ENCODE results near the gene PGRMC1.
"Not testable (repeated sequence)": the region's sequence is repeated elsewhere in the genome, so short reads cannot be mapped to it uniquely, and the experiment has no call there.

PGRMC1 gene

DNA sequence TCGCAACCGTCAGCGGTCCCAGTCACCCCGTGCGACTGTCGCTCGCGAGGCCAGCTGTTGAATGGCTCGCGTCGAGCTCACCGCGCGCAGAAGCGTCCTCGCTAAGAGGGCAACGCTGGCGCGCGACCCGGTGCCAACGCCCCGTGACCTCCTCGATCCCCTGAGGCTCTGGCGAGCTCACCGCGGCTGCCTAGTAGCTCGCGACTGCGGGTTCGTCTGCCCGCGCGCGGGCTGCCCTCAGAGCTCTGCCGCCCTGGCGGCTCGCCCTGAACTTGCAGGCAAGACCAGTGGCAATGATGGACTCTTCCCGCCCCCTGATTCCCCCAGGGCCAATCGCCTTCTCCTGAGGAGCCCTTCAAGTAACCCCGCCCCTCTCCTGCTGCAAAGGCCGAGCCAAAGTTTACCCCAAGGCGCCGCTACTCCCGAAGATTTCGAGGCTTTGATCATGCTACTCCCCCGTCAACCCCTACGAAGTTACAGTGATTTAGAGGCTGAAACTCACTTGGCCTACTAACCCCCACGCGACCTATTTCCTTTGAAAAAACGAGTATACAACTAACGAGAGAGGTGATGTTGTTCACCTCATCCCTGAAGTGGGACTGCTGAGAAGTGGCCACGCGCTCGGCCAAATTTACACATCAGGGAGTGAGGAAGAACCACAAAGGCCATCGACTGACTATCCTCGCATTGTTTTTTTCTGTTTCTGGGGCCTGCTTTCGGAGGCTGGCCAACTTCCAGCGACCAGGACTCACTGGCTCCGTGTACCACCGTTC is 37.5 kb downstream of the PGRMC1 start:
- no peak overlapping the region for H3K4me3 ChIP-seq (ENCODE audit: low read length)
- peak; percentile 74 for DNase-seq (ENCODE audit: low read depth)
- TF ChIP-seq, protein P1, sequence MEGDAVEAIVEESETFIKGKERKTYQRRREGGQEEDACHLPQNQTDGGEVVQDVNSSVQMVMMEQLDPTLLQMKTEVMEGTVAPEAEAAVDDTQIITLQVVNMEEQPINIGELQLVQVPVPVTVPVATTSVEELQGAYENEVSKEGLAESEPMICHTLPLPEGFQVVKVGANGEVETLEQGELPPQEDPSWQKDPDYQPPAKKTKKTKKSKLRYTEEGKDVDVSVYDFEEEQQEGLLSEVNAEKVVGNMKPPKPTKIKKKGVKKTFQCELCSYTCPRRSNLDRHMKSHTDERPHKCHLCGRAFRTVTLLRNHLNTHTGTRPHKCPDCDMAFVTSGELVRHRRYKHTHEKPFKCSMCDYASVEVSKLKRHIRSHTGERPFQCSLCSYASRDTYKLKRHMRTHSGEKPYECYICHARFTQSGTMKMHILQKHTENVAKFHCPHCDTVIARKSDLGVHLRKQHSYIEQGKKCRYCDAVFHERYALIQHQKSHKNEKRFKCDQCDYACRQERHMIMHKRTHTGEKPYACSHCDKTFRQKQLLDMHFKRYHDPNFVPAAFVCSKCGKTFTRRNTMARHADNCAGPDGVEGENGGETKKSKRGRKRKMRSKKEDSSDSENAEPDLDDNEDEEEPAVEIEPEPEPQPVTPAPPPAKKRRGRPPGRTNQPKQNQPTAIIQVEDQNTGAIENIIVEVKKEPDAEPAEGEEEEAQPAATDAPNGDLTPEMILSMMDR (IDR thresholded peaks at IDR 0.05; ENCODE audit: insufficient read depth, low read depth, low read length, missing control alignments): peak; percentile 24

DNA sequence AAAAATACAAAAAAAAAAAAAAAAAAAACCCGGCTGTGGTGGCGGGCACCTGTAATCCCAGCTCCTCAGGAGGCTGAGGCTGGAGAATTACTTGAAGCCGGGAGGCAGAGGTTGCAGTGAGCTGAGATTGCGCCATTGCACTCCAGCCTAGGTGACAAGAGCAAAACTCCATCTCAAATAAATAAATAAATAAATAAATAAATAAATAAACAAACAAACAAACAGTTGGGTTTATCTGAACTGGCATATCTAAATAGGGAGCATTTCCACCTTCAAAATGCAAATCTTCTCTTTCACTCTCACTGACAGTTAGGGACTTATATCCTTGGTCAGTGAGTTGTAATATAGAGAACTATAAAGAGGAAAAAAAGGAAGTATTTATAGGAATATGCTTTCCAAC is 46.3 kb downstream of the PGRMC1 start:
- not testable (repeated sequence) for H3K4me3 ChIP-seq (ENCODE audit: low read length); DNase-seq (ENCODE audit: low read depth)

DNA sequence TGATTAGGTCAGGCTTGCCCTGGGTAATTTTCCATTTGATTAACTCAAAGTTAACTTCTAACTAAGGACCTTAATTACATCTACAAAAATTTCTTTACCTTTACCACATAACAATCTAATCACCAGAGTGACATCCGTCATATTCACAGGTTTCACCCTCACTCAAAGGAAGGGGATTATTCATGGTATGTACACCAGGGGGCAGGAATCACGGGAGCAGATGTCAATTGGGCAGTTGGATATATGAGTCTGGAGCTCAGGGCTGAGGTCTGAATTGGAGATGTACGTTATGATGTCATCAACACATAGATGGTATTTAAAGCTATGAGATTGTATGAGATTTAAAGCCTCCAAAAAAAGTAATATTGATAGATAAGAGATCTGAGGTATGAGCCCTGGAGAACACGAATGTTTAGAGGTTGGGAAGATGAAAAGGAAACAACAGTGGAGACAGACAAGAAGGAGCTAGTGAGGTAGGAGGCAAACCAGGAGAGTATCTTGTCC is 52.9 kb downstream of the PGRMC1 start:
- no peak overlapping the region for H3K4me3 ChIP-seq (ENCODE audit: low read length)
- DNase-seq (ENCODE audit: low read depth): no peak
- TF ChIP-seq, protein P1 (IDR thresholded peaks at IDR 0.05; ENCODE audit: insufficient read depth, low read depth, low read length, missing control alignments): no peak

DNA sequence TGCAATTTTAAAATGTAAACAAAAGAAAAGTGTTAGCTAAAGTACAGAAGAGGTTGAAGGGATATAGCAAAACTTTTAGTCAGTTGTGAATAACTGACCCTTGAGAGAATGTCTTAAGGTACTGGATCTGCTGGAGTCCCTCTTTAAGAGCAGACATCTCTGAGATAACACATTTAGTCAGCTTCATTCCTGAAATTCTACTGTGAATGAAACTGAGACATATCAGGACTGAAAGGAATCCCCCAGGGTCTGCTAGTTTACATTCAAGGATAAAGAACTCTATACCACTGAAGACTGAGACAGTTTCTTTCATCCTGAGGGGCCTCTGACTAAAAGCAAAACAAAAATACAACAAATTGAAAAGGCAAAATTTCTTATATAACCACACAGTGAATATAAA is 54.4 kb downstream of the PGRMC1 start:
- TF ChIP-seq, protein P1 (IDR thresholded peaks at IDR 0.05; ENCODE audit: insufficient read depth, low read depth, low read length, missing control alignments): no peak
- H3K4me3 ChIP-seq (ENCODE audit: low read length): no peak overlapping the region
- DNase-seq (ENCODE audit: low read depth): no peak

DNA sequence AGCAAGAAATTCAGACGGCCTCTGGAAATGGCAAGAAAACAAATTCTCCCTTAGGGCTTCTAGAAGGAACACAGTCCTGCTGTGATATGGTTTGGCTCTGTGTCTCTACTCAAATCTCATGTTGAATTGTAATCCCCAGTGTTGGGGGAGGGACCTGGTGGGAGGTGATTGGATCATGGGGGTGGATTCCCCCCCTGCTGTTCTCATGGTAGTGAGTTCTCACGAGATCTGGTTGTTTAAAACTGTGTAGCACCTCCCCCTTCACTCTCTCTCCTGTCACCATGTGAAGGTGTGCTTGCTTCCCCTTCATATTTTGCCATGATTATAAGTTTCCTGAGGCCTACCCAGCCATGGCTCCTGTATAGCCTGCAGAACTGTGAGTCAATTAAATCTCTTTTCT is 55.2 kb downstream of the PGRMC1 start:
- DNase-seq (ENCODE audit: low read depth): not testable (repeated sequence)

DNA sequence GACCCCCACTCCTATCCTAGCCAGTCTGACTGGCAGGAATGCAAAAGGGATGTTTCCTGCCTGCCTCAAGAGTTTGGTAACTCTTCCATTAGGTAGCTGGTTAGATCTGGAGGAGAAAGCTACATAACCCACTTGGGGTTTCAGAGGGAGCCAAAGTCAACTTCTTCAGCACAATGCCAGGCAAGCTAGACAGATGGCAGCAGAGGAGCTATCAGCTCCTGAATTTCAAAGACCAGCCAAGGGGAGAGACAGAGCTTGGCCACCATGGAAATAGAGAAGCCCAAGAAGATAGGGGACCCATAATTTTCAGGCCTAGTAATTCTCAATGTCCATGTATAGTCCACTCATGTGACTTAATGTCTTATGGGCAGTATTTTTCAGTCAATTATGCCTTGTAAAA is 56.4 kb downstream of the PGRMC1 start:
- no peak overlapping the region for H3K4me3 ChIP-seq (ENCODE audit: low read length)
- peak; percentile 16 for DNase-seq (ENCODE audit: low read depth)
- TF ChIP-seq, protein P1 (IDR thresholded peaks at IDR 0.05; ENCODE audit: insufficient read depth, low read depth, low read length, missing control alignments): peak; percentile 30

More for the DNA sequence above, 55.2 kb downstream of the PGRMC1 start:
- not testable (repeated sequence) for H3K4me3 ChIP-seq (ENCODE audit: low read length)
